Measurements from ENCODE around the gene SIAH2.

SIAH2 gene, protein sequence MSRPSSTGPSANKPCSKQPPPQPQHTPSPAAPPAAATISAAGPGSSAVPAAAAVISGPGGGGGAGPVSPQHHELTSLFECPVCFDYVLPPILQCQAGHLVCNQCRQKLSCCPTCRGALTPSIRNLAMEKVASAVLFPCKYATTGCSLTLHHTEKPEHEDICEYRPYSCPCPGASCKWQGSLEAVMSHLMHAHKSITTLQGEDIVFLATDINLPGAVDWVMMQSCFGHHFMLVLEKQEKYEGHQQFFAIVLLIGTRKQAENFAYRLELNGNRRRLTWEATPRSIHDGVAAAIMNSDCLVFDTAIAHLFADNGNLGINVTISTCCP

DNA sequence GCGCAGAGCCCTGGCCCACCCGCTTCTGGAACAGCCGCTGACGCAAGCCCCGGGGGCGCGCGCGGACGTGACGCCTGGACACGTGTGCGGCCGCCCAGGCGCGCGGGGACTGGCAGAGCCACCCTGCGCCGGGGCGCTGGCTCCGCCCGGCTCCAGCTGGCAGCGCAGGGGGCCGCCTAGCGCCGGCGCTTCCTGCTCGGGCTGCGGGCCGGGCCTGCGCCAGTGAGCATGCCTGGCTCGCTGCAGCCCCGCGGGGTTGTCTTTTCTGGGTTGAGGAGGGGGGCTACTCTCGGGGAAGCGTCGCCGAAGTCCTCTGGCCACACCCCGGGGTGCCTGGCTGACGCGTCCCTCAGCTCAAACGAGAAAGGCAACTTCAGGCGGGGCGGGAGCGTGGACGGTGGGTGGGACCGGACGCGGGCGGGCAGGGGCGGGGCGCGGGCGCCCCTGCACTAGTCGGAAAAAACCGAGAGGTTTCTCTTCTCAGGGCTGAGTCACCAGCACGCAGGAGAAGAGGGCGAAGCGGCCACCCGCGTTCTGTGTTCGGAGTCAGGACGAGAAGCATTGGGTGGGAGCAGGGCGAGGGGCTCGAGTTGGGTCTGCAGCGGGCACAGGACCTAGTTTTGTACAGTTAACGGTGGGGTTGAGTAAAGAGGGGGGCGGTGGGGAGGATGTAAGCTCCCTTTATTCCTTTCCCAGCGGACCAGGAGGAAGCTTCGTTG, at the start of gene SIAH2:
TSS of gene SIAH2 (minus strand) at position 48 of the 719 bp plus-strand sequence. CDS start 320 bp downstream, outside the sequence.
- TF ChIP-seq, protein P1, sequence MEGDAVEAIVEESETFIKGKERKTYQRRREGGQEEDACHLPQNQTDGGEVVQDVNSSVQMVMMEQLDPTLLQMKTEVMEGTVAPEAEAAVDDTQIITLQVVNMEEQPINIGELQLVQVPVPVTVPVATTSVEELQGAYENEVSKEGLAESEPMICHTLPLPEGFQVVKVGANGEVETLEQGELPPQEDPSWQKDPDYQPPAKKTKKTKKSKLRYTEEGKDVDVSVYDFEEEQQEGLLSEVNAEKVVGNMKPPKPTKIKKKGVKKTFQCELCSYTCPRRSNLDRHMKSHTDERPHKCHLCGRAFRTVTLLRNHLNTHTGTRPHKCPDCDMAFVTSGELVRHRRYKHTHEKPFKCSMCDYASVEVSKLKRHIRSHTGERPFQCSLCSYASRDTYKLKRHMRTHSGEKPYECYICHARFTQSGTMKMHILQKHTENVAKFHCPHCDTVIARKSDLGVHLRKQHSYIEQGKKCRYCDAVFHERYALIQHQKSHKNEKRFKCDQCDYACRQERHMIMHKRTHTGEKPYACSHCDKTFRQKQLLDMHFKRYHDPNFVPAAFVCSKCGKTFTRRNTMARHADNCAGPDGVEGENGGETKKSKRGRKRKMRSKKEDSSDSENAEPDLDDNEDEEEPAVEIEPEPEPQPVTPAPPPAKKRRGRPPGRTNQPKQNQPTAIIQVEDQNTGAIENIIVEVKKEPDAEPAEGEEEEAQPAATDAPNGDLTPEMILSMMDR (conservative IDR thresholded peaks at IDR 0.05; ENCODE audit: low read depth, low read length), result no peak
- H3K4me3 ChIP-seq (ENCODE audit: low read depth, low read length), result peak within 1 kb of the TSS; percentile 81
- DNase-seq (ENCODE audit: low read depth), result peak; percentile 93

DNA sequence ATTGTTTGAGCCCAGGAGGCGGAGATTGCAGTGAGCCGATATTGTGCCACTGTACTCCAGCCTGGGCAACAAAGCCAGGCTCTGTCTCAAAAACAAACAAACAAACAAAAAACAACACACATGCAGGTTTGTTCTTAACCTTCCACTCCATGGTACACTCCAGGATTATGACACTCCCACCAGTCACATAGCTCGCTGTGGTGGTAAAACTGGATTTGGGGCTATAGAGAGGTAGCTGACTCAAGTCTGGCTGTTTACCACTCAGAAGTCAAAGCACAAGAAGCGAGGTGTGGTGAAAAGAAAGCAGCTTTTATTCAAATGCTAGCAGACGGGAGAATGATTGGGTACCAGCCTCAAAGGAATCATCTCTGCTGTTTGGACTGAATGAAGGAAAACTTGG, 49.0 kb upstream of the SIAH2 start:
- DNase-seq (ENCODE audit: low read depth), result no peak
- H3K4me3 ChIP-seq (ENCODE audit: low read depth, low read length), result no peak overlapping the region
- TF ChIP-seq, protein P1 (conservative IDR thresholded peaks at IDR 0.05; ENCODE audit: low read depth, low read length), result no peak

DNA sequence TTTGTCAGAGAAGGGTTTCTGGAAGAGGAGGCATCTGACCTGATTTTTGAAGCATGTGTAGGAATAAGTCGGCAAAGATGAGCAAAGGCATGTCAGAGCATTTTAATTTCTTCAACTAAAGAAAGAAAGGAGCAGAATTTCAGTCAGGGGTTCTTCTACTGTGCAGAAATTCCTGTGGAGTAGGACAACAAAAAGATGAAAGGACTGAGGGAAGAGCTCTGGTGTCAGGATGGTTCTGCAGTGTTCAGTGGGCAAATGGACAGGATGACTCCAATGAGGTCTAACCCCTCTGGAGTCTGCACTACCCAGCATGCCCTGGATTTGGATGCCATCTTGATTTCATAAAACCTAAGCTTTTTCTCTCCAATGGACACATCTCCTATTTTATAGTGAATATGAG, 47.7 kb upstream of the SIAH2 start:
- no peak overlapping the region for H3K4me3 ChIP-seq (ENCODE audit: low read depth, low read length)
- TF ChIP-seq, protein P1 (conservative IDR thresholded peaks at IDR 0.05; ENCODE audit: low read depth, low read length), result no peak
- DNase-seq (ENCODE audit: low read depth), result no peak

DNA sequence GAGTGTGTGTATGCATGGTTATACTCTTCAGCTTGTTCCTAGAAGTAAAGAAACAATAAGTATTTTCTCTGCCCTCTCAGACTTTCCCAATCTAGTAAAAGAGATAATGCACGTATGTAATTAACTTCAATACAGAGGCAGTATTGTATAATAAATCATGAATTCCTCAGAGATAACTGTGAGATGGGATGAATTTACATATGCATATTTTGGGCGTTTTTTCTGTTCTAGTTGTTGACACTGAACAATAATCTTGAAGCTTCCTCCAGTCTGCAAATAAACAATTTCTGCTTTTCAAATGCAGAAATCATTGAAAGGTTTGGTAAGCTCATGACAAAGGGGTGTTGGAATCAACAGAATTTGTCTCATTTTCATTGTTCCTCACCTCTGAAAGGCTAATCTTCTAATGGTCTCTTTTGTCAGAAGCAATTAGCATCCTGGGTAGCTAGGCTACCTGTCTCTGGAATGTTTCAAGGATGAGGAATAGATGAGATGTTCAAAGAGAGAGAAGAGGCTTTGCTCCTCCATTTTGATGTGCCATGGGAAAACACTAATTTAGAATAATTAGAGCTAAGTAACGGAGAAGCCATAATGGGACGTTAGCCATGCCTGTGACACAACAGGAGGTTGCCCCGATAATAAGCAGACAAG, 43.3 kb upstream of the SIAH2 start:
- H3K4me3 ChIP-seq (ENCODE audit: low read depth, low read length), result no peak overlapping the region
- TF ChIP-seq, protein P1 (conservative IDR thresholded peaks at IDR 0.05; ENCODE audit: low read depth, low read length), result no peak
- DNase-seq (ENCODE audit: low read depth), result no peak

- TF ChIP-seq, protein P1 (conservative IDR thresholded peaks at IDR 0.05; ENCODE audit: low read depth, low read length), result no peak
- H3K4me3 ChIP-seq (ENCODE audit: low read depth, low read length), result no peak overlapping the region
- DNase-seq (ENCODE audit: low read depth), result no peak
Measured at GRCh38 chr3:150805354-150805753, 42.4 kb upstream of the SIAH2 start.

DNA sequence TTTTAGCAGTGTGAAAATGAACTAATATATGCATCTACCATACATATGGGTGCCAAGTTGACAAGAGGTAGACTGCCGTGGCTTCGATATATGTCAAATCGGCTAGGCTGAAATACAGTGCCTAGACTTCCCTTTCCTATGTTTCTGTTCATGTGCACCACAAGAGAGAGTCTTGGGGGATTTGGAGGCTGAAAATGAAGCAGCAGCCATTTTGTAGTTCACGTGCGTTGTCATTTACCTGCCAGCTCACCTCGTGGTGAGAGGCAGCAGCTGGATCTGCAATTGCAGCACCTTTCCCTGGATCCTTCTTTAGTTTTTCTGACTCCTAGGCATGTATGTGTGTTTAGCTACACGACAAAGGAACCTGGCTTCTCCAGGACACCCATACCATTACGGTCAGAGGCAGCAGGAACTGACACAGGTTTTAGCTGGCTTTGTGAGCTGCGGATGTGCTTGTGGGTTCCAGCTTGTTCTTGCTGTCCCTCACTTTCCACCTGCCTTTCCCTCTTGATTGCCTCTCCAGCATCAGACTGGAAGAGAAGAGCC, 40.5 kb upstream of the SIAH2 start:
- no peak for DNase-seq (ENCODE audit: low read depth)
- TF ChIP-seq, protein P1 (conservative IDR thresholded peaks at IDR 0.05; ENCODE audit: low read depth, low read length), result no peak
- no peak overlapping the region for H3K4me3 ChIP-seq (ENCODE audit: low read depth, low read length)
